Small intestine (tissue), 7 donors: ENCODE measurements around the gene HPS4. TPM values are rescaled to one million over a fixed set of nuclear protein-coding genes. Genes with fewer than 3 reads are reported as not detected.
A peak's percentile ranks its signal among the peaks of the same experiment; 100 is the strongest.

Experiments used
- DNase-seq, 2 donors: peaks; one replicate each; pipeline versions ENCODE4 v3.0.0 to v3.0.0-alpha.2; 2013
- FAIRE-seq: peaks from 2 replicates; lab custom pipeline; 2012; peaks lifted over from hg19 to GRCh38; lab: Jason Lieb, UNC
- H3K27ac ChIP-seq, 3 donors: one replicate each; pipeline ENCODE4 v1.5.1; 2013; ENCODE audit warnings: low read length in 2 of 3, mild to moderate bottlenecking in 2 of 3, control low read depth in 1 of 3, inconsistent platforms in 1 of 3, low read depth in 1 of 3, moderate library complexity in 1 of 3
- H3K27me3 ChIP-seq, 3 donors: one replicate each; pipeline ENCODE4 v1.6.1; 2013; ENCODE audit warnings: low read length in 3 of 3, inconsistent platforms in 1 of 3; ENCODE audit not compliant: control insufficient read depth in 3 of 3, insufficient read depth in 3 of 3
- H3K36me3 ChIP-seq, 3 donors: one replicate each; pipeline ENCODE4 v1.6.1; 2013; ENCODE audit warnings: low read length in 3 of 3, inconsistent platforms in 1 of 3, low read depth in 1 of 3, mild to moderate bottlenecking in 1 of 3, moderate library complexity in 1 of 3; ENCODE audit not compliant: control insufficient read depth in 3 of 3, insufficient read depth in 2 of 3
- H3K4me1 ChIP-seq, 3 donors: one replicate each; pipeline ENCODE4 v1.6.1; 2013; ENCODE audit warnings: low read length in 2 of 3, inconsistent platforms in 1 of 3, low read depth in 1 of 3, mild to moderate bottlenecking in 1 of 3, moderate library complexity in 1 of 3; ENCODE audit not compliant: control insufficient read depth in 3 of 3, insufficient read depth in 2 of 3
- H3K4me3 ChIP-seq, 3 donors: one replicate each; pipeline ENCODE4 v1.5.1; 2013; ENCODE audit warnings: low read length in 3 of 3, control low read depth in 1 of 3, inconsistent platforms in 1 of 3, low read depth in 1 of 3, mild to moderate bottlenecking in 1 of 3, moderate library complexity in 1 of 3
- H3K9me3 ChIP-seq, 2 donors: one replicate each; pipeline ENCODE4 v1.6.1; 2013; ENCODE audit warnings: low read depth in 1 of 2, low read length in 1 of 2; ENCODE audit not compliant: control insufficient read depth in 2 of 2, insufficient read depth in 1 of 2
- WGBS, 3 donors: extraction: QIAGEN DNeasy Blood & Tissue Kit; methylation state at CpG; one replicate each; pipeline ENCODE4 v1.1.7; 2013; 5-methylcytosine and 5-hydroxymethylcytosine counted together
- polyA plus RNA-seq, 4 donors: library from polyadenylated mRNA; stranded (reverse) in 3 of 4; unstranded in 1 of 4; fragments of 200-250 nt in 3 of 4; fragments of 120-200 nt in 1 of 4; gene quantifications; one replicate each; pipeline versions ENCODE4 v1.2.1 to v1.2.3, GENCODE V29; 2013
- donor health status: healthy with polysubstance abuse.
- donor health status: control.
- donor health status: control.
- donor health status: Bipolar disorder and iron deficiency.
- donor health status: healthy.

Gene HPS4
- polyA plus RNA-seq, 4 donors = 9.8 to 49.2 (median 14.3) TPM

DNA sequence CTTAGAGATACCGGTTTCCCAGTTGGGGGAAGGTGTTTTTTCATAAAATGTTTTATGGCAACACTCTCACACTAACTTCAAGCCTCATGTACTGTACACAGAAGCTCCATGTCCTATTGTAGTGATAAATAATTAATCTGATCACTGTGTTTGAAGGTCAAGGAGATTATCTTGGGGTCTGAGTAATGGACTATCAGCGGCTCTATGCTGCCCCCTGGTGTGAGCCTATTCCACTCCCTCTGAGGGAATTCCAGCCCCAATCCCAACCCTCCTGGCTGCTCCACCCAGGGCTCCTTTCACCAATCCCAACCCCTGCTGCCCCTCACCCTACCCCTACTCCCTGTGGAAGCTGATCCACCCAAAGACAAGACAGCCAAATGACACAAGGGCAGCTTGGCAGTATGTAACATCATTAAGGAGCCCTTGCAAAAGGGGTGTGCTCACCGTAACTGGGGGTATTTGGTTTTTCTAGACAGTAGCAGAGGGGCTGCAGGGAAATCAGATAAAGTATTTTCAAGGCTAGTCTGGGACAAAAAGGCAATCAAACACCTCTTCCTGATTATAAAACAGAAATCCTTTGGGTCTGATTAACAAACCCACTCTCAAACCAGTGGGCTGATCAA, 22.3 kb downstream of the HPS4 start:
- H3K27ac ChIP-seq = no peak overlapping the region
- H3K4me3 ChIP-seq = no peak overlapping the region
- FAIRE-seq = no peak
- H3K4me1 ChIP-seq = peaks cover 0 to 26% (median 0%) of the 10 kb centered on the region in 3 donors
- DNase-seq = peak; percentile 67 to 72
- H3K9me3 ChIP-seq = no peaks in the 10 kb centered on the region
- WGBS, 3 donors = 17 to 30% (median 28%) methylated on average over 3 of the region's 3 CpGs
- no peaks in the 10 kb centered on the region for H3K27me3 ChIP-seq
- peaks cover 13 to 67% (median 24%) of the 10 kb centered on the region in 3 donors for H3K36me3 ChIP-seq

DNA sequence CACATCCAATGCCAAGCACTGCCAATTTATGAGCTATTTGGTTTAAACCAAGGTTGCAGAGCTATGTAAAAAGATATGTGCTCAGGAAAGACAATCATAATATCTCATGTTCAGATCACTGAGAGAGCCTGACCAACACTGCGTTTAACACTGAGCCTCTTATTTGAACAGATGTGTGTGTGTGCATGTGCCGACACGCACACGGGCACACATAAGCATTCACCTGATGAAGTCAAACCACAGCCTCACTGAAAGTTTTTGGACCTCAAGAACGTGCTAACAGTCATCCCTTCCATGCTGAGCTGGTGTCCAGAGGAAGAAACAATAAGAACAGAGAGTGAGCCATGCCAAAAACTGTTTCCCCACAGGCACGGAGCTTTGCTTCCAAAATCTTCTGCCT, 23.4 kb downstream of the HPS4 start:
- no peaks in the 10 kb centered on the region for H3K27me3 ChIP-seq
- peaks cover 0 to 26% (median 0%) of the 10 kb centered on the region in 3 donors for H3K4me1 ChIP-seq
- H3K27ac ChIP-seq = no peak overlapping the region
- DNase-seq (no peak), FAIRE-seq (no peak)
- peaks cover 16 to 64% (median 22%) of the 10 kb centered on the region in 3 donors for H3K36me3 ChIP-seq
- WGBS, 3 donors = 82 to 89% (median 88%) methylated on average over 6 of the region's 6 CpGs
- no peak overlapping the region for H3K4me3 ChIP-seq
- no peaks in the 10 kb centered on the region for H3K9me3 ChIP-seq

DNA sequence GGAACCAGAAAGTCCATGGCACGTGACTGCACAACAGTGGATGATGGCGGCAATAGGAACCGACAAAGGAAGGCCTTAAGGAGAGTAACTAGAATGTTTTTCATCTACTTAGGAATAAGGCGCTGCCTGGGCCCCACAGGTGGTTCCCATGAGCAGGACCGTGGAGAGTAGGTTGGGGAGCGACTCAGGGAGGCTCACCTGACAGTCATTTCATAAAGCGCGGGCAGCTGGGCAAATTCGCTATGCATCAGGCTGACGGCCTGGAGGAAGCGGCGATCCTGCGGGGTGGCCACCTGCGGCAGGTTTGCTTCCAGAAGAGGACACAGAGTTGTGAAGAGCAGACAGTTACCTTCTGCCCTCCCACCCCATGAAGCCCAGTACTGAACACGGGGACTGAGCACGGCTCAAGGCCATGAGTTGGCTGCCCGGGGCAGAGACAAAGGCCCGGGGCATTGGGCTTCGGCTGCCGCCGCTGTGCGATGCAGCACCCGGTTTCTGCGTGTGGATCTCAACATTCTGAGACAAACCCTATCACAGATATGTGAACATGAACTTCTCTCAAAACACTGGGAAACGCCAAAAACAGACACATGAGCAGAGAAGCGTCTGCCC, 25.8 kb downstream of the HPS4 start:
- no peak overlapping the region for H3K27ac ChIP-seq
- 94 to 95% (median 94%) methylated on average over 26 of the region's 26 CpGs for WGBS, 3 donors
- H3K4me1 ChIP-seq = peaks cover 0 to 11% (median 0%) of the 10 kb centered on the region in 3 donors
- no peak for DNase-seq
- no peaks in the 10 kb centered on the region for H3K9me3 ChIP-seq
- H3K36me3 ChIP-seq = peaks cover 11 to 55% (median 16%) of the 10 kb centered on the region in 3 donors
- no peaks in the 10 kb centered on the region for H3K27me3 ChIP-seq
- no peak overlapping the region for H3K4me3 ChIP-seq
- no peak for FAIRE-seq

DNA sequence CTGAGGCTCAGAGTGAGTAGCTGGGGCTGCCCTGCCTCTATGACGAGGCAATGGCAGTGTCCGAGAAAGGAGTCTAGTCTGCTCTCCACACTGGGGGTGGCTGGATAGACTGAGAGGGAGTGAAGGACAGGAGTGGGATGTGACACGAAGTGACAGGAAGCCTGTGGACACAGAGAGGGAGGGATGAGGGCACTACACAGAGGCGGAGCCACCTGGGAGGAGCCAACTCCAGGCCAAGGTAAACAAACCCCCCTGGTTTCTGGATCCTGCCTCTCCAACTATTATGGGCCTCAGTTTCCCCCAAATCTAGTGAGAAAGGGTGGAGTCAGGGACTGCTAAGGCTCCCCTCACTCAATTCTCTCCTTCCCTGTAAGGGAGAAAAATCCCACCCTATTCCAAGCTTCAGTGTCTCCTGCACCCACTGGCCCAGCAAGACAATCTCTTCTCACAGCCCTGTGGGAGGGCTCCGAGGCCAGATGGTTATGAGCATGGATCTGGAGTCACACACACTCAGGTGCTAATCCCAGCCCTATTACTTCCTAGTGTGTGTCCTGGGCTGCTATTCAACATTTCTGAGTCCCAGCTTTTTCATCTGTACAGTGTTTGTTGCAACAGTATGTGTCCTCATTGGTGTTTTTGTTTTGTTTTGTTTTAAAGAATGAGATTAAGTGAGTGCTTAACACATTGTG, 29.6 kb downstream of the HPS4 start:
- Histone ChIP-seq H3K4me1 (no peaks in the 10 kb centered on the region), H3K36me3 (peaks cover 14 to 64% (median 20%) of the 10 kb centered on the region in 3 donors), H3K27ac (no peak overlapping the region), H3K4me3 (no peak overlapping the region), H3K9me3 (no peaks in the 10 kb centered on the region), H3K27me3 (no peaks in the 10 kb centered on the region)
- FAIRE-seq (no peak), DNase-seq (no peak)
- WGBS, 3 donors = 78 to 91% (median 88%) methylated on average over 5 of the region's 5 CpGs

DNA sequence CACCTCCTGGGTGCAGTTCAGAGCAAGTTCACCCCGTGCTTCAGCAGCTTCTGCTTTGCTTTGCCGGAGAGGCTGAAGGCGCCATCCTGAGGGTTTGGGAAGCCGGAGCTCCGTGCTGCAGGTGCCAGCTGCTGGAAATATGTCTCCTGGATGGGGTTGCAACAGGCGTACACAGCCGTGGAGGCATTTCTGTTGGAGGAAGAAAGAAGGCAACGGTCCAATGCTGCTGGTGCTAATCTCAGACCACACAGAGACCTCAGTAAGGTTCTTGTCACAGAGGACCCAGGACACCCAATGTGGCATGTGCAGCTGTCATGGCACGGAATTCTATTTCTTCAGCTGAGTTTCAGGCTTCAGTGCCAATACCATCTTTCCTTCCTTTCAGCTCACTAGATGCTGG, 30.4 kb downstream of the HPS4 start:
- Histone ChIP-seq H3K27me3 (no peaks in the 10 kb centered on the region), H3K36me3 (peaks cover 14 to 60% (median 17%) of the 10 kb centered on the region in 3 donors), H3K9me3 (no peaks in the 10 kb centered on the region), H3K4me1 (no peaks in the 10 kb centered on the region), H3K27ac (no peak overlapping the region), H3K4me3 (no peak overlapping the region)
- FAIRE-seq (no peak), DNase-seq (no peak)
- 91 to 95% (median 94%) methylated on average over 9 of the region's 9 CpGs for WGBS, 3 donors

DNA sequence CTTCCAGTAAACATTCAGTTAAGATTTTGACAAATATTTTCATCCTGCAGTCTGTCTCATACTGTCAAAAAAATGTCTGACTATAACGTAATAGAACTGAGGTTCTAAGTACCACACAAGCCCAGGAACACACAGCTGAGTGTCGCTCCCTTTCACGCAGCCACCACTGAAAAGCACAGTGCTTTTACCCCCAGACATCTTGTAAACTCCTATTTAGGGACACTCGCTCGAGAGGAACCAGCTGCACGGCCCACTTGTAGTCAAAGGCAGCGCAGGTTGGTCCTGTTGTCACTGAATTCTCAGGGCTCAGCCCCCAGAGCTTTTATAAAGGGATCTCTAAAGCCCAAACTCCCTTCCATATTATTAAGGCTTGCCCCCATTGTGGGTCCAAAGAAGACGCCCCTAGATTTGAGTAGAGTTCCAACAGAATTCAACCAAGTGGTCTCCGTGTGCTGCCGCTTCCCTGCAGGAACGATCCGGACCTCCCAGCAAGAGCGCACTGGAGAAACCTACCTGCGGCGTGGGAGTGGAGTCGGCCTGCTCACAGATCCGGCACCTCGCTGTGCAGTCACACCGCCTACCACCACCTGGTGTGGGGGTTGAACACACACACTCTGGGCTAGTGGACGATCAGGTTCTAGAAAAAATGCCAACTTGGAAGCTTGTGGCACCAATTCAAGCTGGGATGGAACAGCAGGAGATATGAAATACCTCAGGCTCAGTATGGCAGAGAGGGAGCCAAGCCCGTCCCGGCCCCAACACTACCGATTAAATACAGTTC, 31.2 kb downstream of the HPS4 start:
- Histone ChIP-seq H3K9me3 (no peaks in the 10 kb centered on the region), H3K36me3 (peaks cover 9 to 53% (median 9%) of the 10 kb centered on the region in 3 donors), H3K27me3 (no peaks in the 10 kb centered on the region), H3K4me1 (no peaks in the 10 kb centered on the region), H3K27ac (no peak overlapping the region), H3K4me3 (no peak overlapping the region)
- 93 to 96% (median 95%) methylated on average over 23 of the region's 23 CpGs for WGBS, 3 donors
- no peak for FAIRE-seq
- no peak for DNase-seq

DNA sequence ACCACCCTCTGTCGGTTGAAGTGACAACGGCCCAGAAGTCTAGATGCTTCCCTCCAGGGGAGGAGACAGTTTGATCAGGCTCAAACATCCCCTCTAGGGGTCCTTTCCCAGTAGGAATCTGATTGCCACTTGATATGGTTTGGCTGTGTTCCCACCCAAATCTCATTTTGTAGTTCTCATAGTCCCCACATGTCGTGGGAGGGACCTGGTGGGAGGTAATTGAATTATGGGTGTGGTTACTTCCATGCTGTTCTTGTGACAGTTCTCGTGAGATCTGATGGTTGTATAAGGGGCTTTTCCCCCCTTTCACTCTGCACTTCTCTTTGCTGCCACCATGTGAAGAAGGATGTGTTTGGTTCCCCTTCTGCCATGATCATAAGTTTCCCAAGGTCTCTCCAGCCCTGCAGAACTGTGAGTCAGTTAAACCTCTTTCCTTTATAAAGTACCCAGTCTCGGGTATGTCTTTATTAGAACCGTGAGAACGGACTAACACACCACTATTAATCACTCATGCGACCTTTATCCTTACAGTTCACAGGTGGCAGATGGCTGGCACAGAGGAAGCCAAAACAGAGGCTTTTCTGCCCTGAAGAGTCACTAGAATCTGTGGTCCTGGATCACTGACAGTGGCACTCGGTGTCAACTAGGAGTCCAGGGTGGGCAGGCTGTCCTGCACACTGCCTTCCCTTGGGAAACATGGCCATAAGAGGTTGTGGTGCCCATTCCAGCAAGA, 33.0 kb downstream of the HPS4 start:
- 40 to 71% (median 59%) methylated on average over 9 of the region's 9 CpGs for WGBS, 3 donors
- no peak overlapping the region for H3K4me3 ChIP-seq
- FAIRE-seq (no peak), DNase-seq (peak in 1 of 2 donors; percentile 51)
- H3K36me3 ChIP-seq = peaks cover 4 to 41% (median 6%) of the 10 kb centered on the region in 3 donors
- no peaks in the 10 kb centered on the region for H3K9me3 ChIP-seq
- no peak overlapping the region for H3K27ac ChIP-seq
- peaks cover 0 to 2% (median 0%) of the 10 kb centered on the region in 3 donors for H3K27me3 ChIP-seq
- no peaks in the 10 kb centered on the region for H3K4me1 ChIP-seq
